ENCODE results near the gene ZBTB47.

ZBTB47 gene

DNA sequence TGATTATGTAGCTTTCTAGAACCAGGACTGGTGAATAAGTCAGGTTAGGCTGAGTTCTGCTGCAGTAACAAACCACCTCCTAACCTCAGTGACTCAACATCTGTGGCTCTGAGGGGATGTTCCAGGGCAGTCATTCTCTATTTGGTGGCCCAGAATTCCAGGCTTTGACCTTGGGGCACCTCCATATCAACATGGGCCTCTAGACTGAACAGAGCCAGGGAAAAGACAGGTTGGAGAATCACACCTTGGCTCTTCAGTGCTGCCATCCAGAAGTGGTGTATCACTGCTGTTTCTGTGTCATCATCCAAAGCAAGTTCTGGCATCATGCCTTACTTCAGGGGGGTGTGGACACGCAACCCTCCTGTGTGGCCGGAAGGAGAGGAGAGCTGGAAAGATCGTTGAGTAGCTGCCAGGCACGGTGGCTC lies 15.3 kb downstream of the ZBTB47 start:
- Histone ChIP-seq H3K27me3 (ENCODE audit: insufficient read depth, poor library complexity, severe bottlenecking) (no peaks in the 10 kb centered on the region), H3K9me3 (ENCODE audit: severe bottlenecking) (no peaks in the 10 kb centered on the region), H3K27ac (ENCODE audit: poor library complexity, severe bottlenecking) (no peak overlapping the region), H3K36me3 (ENCODE audit: low read depth) (no peaks in the 10 kb centered on the region), H3K4me3 (ENCODE audit: severe bottlenecking) (no peak overlapping the region), H3K4me1 (ENCODE audit: insufficient read depth, poor library complexity, severe bottlenecking) (no peaks in the 10 kb centered on the region)
- TF ChIP-seq, protein P1, sequence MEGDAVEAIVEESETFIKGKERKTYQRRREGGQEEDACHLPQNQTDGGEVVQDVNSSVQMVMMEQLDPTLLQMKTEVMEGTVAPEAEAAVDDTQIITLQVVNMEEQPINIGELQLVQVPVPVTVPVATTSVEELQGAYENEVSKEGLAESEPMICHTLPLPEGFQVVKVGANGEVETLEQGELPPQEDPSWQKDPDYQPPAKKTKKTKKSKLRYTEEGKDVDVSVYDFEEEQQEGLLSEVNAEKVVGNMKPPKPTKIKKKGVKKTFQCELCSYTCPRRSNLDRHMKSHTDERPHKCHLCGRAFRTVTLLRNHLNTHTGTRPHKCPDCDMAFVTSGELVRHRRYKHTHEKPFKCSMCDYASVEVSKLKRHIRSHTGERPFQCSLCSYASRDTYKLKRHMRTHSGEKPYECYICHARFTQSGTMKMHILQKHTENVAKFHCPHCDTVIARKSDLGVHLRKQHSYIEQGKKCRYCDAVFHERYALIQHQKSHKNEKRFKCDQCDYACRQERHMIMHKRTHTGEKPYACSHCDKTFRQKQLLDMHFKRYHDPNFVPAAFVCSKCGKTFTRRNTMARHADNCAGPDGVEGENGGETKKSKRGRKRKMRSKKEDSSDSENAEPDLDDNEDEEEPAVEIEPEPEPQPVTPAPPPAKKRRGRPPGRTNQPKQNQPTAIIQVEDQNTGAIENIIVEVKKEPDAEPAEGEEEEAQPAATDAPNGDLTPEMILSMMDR (IDR thresholded peaks at IDR 0.05; ENCODE audit: poor library complexity, severe bottlenecking) = no peak
- DNase-seq (ENCODE audit: low spot score) (no peak), ATAC-seq (ENCODE audit: low read depth) (no peak)

DNA sequence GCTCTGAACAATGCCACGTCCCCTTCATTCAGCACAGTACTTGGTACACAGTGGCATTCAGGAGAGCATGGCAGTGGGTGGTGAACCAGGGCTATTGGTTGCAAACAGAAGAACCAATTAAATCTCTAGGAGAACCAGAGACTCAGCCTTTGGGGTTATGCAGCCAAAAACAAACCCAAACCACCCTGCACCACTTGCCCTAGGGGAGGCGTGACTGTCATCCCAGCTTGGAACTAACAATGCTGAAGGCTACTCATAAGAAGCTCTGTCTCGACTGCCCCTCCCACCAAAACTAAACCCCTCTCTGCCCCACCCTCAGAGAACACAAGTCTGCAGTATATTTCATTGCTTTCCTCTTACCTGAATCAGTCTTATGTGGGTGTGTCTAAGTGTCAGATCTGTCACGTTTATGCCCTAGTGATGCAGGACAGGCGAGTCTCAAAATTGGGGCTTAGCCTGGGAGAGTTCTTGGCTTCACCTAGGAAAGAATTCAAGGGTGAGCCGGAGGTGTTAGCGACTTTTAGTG lies 16.6 kb downstream of the ZBTB47 start:
- ATAC-seq (ENCODE audit: low read depth) (no peak), DNase-seq (ENCODE audit: low spot score) (no peak)
- Histone ChIP-seq H3K4me3 (ENCODE audit: severe bottlenecking) (no peak overlapping the region), H3K27me3 (ENCODE audit: insufficient read depth, poor library complexity, severe bottlenecking) (no peaks in the 10 kb centered on the region), H3K9me3 (ENCODE audit: severe bottlenecking) (no peaks in the 10 kb centered on the region), H3K27ac (ENCODE audit: poor library complexity, severe bottlenecking) (no peak overlapping the region), H3K4me1 (ENCODE audit: insufficient read depth, poor library complexity, severe bottlenecking) (no peaks in the 10 kb centered on the region), H3K36me3 (ENCODE audit: low read depth) (no peaks in the 10 kb centered on the region)
- TF ChIP-seq, protein P1 (IDR thresholded peaks at IDR 0.05; ENCODE audit: poor library complexity, severe bottlenecking) = no peak

DNA sequence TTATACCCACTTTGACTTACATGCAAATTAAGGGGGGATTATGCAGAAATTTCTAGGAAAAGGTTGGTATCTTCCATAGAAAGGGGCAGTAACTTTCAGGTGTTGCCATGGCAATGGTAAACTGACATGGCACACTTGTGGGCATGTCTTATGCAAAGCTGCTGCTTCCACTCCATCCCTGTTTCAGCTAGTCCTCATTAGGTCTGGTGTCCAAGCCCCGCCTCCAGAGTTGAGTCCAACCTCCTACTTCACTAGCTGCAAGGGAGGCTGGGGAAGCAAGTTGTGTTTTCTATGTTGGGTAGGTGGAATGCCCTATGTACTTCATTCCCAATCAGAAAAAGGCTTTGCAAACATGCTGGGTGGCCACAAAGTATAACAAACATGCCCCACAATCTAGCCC lies 17.2 kb downstream of the ZBTB47 start:
- no peak overlapping the region for H3K4me3 ChIP-seq (ENCODE audit: severe bottlenecking)
- H3K36me3 ChIP-seq (ENCODE audit: low read depth) = no peaks in the 10 kb centered on the region
- H3K9me3 ChIP-seq (ENCODE audit: severe bottlenecking) = no peaks in the 10 kb centered on the region
- no peak for ATAC-seq (ENCODE audit: low read depth)
- no peak overlapping the region for H3K27ac ChIP-seq (ENCODE audit: poor library complexity, severe bottlenecking)
- H3K27me3 ChIP-seq (ENCODE audit: insufficient read depth, poor library complexity, severe bottlenecking) = no peaks in the 10 kb centered on the region
- TF ChIP-seq, protein P1 (IDR thresholded peaks at IDR 0.05; ENCODE audit: poor library complexity, severe bottlenecking) = no peak
- no peaks in the 10 kb centered on the region for H3K4me1 ChIP-seq (ENCODE audit: insufficient read depth, poor library complexity, severe bottlenecking)
- no peak for DNase-seq (ENCODE audit: low spot score)

DNA sequence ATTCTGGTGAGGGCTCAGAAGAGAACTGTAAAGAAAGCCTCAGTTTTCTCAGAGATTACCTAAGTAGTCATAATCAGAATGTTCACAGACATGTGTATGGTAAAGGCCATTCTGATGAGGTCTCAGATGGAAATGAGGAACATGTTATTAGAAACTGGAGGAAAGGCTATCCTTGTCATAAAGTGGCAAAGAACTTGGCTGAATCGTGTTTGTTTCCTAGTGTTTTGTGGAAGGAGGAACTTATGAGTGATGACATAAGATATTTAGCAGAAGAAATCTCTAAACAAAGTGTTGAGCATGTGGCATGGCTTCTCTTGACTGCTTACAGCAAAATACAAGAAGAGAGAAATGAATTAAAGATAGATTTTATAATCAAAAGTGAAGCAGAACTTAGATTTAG lies 19.0 kb downstream of the ZBTB47 start:
- ATAC-seq (ENCODE audit: low read depth) (no peak), DNase-seq (ENCODE audit: low spot score) (no peak)
- Histone ChIP-seq H3K36me3 (ENCODE audit: low read depth) (no peaks in the 10 kb centered on the region), H3K9me3 (ENCODE audit: severe bottlenecking) (peaks cover 2% of the 10 kb centered on the region), H3K27me3 (ENCODE audit: insufficient read depth, poor library complexity, severe bottlenecking) (no peaks in the 10 kb centered on the region), H3K27ac (ENCODE audit: poor library complexity, severe bottlenecking) (no peak overlapping the region), H3K4me1 (ENCODE audit: insufficient read depth, poor library complexity, severe bottlenecking) (no peaks in the 10 kb centered on the region), H3K4me3 (ENCODE audit: severe bottlenecking) (no peak overlapping the region)
- TF ChIP-seq, protein P1 (IDR thresholded peaks at IDR 0.05; ENCODE audit: poor library complexity, severe bottlenecking) = no peak

DNA sequence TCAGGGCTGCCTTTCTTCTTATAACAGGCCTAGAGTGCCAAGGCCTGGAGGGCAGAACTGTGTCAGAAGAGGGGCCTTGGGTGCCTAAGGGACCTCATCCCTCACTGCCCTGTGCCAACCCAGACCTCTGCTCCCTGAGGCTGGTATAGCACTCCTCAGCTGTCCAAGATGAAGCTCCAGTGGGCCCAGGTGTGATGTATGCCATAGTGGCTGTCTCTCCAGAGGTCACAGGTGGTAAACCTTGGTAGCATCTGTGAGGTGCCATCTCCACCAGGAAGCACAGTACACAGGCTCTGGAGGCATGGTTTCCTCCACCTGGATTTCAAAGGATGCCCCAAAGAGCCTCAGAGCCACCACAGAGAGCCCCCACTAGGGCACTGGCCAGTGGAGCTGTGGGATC lies 19.6 kb downstream of the ZBTB47 start:
- Histone ChIP-seq H3K4me1 (ENCODE audit: insufficient read depth, poor library complexity, severe bottlenecking) (no peaks in the 10 kb centered on the region), H3K4me3 (ENCODE audit: severe bottlenecking) (no peak overlapping the region), H3K9me3 (ENCODE audit: severe bottlenecking) (peaks cover 2% of the 10 kb centered on the region), H3K27me3 (ENCODE audit: insufficient read depth, poor library complexity, severe bottlenecking) (no peaks in the 10 kb centered on the region), H3K36me3 (ENCODE audit: low read depth) (no peaks in the 10 kb centered on the region), H3K27ac (ENCODE audit: poor library complexity, severe bottlenecking) (no peak overlapping the region)
- TF ChIP-seq, protein P1 (IDR thresholded peaks at IDR 0.05; ENCODE audit: poor library complexity, severe bottlenecking) = no peak
- no peak for DNase-seq (ENCODE audit: low spot score)
- ATAC-seq (ENCODE audit: low read depth) = no peak
